GM12872 (cell line): ENCODE data around the gene ARHGAP32.

Source experiments
- CTCF ChIP-seq: IDR thresholded peaks from 3 replicates; pipeline ENCODE4 v1.5.1; 2011; ENCODE audit warnings: low read depth, mild to moderate bottlenecking, low read length, moderate library complexity; ENCODE audit not compliant: insufficient read depth

Gene ARHGAP32

GRCh38 chr11:128921793-128922192 is 270.3 kb downstream of the ARHGAP32 start:
- TF ChIP-seq CTCF, result no peak

- TF ChIP-seq CTCF, result no peak
These were observed 271.5 kb downstream of the ARHGAP32 start for GRCh38 chr11:128920666-128921065.

GRCh38 chr11:128919216-128919615 is 272.9 kb downstream of the ARHGAP32 start:
- no peak for TF ChIP-seq CTCF

GRCh38 chr11:128917144-128917724 is 274.9 kb downstream of the ARHGAP32 start:
- TF ChIP-seq CTCF, result no peak

- TF ChIP-seq CTCF, result no peak
These were observed 275.4 kb downstream of the ARHGAP32 start for GRCh38 chr11:128916681-128917080.

- TF ChIP-seq CTCF, result no peak
These were observed 276.0 kb downstream of the ARHGAP32 start for GRCh38 chr11:128916037-128916572.

- no peak for TF ChIP-seq CTCF
These were observed 277.0 kb downstream of the ARHGAP32 start for GRCh38 chr11:128915149-128915521.
